NCI-H2227 (cell line): ENCODE data around the gene NPPC.

Source experiments
- DNase-seq: peaks from one replicate; lab custom pipeline; 2025; ENCODE audit not compliant: unreplicated experiment; lab: John Stamatoyannopoulos, UW

The NPPC gene

DNA sequence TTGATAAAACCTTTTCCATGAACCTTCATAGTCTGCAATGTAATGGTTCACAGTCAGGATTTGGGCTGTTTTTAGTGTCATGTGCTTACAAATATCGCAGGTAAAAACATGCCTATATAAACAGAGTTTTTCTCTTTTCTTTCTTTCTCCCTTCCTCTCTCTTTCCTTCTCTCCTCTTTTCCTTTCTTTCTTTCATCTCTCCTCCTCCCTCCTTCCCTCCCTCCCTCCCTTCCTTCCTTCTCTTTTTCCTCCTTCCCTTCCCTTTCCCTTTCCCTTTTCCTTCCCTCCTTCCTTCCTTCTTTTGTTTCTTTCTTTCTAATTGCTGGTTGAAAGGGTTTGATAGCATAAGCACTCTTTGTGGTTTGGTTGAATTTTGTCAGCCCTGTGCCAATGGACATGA lies 9.6 kb upstream of the NPPC start:
- DNase-seq, result no peak

DNA sequence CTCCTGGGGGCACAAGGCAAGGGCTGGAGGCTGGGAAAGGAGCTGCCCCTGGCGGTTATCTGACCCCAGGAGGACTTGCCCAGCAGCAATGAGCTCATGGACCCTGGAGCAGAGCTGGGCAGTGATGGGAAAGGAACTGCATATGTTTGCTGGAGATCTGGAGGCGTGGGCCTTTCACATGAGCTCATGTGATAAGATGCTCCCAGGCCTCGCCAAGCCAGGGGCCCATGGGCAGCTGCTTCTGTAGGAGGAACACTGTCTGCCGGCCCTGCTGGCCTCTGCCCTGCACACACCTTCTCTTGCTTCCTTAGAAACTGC lies 9.0 kb upstream of the NPPC start:
- DNase-seq, result no peak

DNA sequence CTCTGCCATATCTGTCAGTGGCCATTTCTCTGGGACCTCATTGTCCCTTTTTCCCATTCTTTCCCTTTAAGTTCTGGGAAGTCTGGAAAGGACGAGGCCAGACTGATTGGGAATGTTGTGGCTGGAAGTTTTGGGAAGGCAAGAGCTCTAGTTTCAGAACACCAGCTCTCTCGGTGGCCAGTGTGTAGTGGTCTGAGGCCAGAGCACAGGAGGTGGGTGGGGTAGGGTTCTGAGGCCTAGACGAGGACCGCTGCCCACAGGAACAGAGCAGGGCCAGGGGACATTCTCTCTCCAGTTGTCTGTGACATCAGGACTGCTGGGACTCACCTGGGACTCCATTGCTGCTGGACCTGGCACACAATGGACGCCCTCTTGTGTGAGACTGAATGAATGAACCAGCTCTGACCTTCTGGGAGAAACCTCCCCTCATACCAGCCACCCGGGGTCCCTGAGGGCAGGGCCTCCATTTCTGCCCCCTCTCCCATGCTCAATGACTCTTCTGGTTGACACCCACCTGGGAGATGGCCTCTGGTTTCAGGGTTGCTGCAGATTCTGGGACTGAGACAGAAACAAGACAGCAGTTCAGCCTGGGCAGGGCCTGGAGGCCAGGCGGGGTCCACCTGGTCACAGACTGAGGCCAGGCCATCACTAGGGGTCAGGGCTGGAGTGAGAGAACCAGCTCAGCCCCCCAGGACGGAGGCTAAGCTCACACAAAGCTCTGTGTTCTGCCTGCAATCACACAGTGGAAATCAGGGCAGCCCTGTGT lies 8.4 kb upstream of the NPPC start:
- DNase-seq, result no peak

DNA sequence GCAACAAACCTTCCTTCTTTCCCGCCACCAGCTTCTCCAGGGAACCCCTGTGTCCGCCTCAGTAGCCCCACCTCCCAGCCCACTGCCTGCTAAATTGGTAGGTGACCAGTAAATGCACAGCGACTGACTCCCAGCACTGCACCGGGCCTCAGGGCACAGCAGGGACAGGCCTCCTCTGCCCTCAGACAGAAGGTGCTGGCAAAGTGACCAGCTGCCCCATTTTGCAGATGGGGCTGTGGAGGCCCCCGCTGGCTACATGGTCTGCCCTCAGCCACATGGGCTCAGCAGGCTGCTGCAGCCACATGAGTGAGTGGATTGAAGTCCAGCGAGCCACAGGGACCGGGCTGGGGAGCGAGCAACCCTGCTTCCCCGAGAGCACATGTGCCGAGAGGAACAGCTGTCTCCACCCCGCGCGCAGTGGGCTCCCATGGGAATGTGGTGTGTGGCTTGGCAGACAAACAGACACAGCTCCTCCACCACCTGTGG lies 7.8 kb upstream of the NPPC start:
- DNase-seq, result no peak

DNA sequence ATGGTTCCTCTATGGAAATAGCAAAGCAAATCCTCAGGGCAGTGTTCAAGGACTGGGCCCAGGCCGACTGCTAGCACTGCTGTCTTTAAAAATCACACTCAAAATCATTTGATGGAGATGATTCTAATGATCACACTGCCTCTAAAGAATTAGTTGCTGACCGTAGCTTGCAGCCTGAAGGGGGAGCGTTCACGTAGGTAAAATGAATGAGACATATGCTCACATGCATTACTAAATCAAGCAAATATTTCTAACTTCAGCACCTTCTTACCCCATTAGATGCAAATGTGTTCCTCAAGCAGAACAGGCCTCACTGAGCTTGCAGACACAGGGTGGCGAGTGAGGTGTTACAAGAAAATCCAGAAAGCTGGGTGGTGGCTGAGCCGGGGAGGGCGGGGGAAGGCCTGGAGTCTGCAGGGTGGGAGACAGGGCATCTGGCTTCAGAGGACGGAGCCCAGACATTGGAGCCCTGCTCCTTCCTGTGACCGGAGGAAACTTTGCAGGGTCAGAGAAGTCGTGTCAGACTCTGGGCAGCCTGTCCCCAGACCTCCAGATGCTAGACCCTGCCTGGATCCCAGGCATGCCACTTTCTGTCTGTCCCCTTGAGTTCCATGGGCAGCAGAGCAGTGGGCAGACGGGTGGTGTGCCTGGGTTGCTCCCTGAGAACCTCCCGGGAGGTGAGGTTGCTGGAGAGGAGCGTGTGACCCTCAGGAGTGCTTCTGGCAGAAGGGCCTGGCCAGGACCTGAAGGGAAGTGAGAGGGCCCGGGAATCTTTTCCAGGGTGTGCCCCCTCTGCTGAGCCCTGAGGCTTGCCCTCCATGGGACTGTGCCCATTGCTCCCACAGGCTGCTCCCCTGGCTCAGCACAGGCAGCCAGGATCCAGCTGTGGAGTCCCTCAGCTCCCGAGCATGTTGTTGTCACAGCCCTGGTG lies 7.1 kb upstream of the NPPC start:
- DNase-seq, result no peak

DNA sequence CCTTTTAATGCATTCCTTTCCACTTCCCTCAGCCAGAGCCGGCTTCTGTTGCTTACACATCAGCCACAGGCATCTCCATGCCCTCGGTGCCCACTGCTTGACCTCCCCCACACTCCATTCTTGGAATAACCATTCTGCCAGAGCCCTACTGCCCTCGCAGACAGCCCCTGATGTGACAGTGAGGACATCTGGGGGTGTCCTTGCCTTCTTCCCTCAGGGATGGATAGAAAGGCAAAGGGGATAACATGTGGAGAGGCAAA lies 6.4 kb upstream of the NPPC start:
- DNase-seq, result no peak

DNA sequence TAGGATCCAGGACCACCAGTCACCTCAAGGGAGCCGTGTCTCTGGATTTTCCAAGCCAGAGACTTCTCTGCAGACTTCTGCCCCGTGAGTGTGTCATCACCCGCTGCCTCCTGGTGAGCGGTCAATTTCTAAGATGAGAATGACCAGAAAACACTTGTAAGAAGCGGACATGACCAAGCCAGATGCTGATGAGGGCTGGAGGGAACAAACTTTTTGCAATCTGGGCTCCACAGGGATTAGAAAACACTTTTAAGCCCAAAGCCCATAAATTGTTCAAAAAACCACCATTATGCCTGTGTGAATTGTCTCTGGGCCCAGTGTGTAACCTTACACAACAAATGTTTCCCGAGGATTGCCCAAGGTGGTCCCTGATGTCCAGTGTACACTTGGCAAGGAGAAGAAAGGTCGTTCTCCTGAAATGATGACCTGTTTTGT lies 5.3 kb upstream of the NPPC start:
- no peak for DNase-seq

DNA sequence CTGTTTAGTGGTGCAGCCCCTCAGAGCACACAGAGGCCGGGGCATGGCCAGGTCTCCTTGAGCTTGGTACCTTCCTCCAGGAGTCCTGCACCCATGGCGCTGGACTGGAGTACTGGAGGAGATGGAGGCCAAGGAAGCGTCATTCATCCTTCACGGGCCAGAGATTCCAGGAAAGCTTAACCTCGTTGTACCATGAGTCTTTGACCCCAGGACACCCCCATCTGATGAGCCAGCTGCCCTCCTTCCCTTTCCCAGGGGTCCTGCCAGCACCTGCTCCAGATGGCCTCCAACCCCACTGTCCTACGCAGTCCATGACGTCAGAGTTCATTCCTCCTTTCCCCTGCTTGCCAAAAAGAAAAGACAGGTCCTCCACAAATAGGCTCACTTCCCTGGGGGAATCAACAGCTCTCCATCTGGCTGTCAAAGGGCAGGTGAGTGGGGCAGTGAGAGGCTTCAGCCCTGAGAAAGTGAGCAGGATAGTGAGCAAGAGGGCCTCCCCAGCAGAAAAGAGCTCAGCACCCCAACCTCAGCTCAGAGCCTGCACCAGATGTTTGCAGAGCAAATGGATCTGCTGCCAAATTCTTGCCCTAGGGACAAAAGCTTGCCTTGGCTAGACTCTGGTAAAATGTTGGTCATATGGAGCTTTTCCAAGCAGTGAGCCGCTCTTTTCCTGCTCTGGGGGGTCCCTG lies 4.5 kb upstream of the NPPC start:
- no peak for DNase-seq

DNA sequence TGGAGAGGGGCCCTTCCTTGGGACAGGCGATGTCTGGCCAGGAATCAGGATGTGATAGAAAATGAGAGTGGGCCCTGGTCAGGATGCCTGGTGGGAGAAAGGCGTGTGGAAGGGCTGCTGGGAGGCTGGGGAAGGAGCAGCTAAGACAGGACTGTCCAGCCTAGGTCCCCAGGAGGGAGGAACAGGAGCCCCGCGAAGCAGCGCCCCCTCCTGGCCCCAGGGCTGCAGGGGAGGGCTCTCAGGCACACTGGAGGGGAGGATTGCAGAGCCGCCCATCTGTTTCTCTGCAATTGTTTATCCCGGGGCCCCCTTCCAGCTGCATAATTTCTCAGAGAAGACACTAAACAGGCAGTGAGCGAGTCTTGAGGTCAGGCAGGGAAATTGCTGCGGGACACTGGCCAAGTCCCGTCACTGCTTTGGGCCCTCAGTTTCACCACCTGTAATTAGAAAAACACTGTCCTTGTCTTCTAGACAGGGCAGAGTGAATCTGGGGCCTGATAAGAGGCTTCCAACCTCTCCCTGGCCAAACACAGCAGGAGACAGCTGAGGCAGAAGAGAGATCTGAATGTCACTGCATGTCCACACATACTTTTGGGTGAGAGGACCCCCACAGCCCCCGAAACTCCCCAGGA lies 3.9 kb upstream of the NPPC start:
- peak; percentile 39 for DNase-seq

DNA sequence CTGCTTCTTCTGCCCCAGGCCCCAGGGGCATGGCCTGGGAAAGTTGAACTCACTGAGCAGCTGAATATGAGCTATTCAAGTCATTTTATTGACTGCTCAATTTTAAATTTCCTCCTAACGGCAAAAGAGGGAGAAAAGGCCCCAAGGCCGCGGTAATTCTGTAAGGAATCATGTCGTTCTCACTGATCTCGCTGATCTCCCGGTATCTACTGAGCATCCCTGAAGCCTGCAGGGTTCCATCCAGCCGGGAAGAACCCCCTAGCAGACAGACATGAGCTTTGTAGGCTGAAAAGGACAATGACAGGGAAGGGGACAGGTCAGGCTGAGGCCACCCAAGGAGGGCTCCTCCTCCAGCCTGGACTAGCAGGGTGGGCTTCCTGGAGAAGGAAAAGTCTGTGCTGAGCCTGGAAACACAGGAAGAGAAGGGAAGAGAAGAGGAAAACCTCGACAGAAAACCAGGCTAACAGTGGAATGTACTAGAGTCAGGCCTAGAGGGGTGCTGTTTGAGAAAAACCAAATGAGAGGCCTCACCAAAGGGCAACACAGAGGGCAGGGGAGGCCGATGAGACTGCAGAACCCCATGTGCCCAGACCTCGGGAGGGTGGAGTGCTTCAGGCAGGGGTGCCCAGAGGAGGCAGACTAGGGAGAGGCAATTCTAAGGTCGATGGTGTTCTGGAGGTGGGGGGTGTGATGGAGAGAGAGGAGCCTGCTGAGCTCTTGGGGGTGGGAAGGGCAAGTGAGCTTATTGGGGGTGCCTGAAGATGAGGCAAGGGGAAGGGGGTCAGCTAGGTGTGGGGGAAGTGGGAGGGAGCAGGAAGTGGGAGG lies 2.9 kb upstream of the NPPC start:
- no peak for DNase-seq

DNA sequence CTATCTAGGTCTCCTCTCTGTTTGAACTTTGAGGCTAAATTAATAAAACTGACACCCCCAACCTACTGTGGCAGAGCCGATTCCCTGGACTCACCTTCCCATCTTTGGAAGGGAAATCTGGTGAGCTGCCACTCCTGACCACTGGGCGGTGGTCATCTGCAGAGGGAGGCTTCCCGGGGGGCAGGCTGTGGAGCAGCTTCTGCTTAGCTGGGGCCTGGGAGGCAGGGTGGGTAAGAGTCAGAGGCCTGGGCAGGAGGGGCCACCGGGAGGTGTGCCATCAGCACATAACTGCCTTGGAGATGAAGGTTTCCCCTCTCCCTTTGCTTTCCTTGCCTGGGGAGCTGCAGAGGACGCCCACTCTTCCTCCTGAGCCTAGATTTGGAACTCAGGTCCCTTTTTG lies 2.3 kb upstream of the NPPC start:
- peak; percentile 12 for DNase-seq

DNA sequence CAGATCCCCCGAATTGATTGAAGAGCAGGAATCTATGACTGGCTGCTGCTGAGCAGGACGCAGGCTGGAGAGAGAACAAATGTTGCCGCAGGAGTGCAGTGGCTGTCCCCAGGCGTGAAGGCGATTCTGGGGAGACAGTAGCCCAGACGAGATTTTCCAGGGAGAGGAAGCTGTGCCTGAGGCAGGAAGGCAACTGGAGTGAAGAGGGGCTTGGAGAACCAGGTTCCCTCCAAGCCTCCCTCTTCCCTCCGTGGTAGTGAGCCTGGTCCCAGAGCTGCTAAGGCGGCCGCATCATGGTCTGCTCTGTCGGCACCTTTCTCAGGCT lies 1.3 kb upstream of the NPPC start:
- DNase-seq, result no peak

DNA sequence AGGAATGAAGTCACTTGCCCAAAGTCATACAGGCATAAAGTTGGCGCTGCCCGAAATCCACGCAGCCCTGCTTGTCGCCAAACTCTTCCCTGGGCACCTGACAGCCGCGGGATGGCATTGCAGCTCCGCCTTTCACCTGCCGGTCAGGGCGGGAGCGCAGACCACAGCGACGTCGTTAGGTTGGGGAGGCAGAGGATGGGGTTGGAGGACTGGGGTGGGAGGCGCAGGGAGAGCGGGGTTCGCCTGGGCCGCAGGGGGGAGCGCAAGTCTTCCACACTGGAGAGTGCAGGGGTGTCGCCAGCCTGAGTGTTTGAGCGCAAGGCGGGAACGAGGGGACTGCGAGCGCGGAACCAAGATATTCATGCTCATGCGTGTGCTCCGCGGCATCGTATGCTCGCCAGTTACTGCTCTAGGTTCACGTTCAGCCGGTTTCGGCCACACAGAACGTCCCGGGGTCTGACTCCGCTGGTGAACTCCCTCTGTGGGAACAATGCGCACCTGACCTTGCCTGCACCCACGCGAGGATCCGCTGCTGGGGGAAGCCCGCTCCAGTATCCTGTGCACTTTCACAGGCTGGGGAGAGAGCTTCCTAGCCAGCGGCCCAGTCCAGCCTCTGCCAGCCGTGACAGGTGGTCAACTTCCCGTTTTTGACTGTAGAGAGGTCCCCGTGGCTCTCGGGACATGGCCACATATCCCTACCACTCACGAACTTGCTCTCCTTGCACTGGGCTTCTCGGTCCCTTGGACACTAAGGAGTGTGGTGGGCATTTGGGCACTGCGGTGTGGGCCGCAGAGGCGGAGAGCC lies 767 bp upstream of the NPPC start:
- DNase-seq, result peak; percentile 52

DNA sequence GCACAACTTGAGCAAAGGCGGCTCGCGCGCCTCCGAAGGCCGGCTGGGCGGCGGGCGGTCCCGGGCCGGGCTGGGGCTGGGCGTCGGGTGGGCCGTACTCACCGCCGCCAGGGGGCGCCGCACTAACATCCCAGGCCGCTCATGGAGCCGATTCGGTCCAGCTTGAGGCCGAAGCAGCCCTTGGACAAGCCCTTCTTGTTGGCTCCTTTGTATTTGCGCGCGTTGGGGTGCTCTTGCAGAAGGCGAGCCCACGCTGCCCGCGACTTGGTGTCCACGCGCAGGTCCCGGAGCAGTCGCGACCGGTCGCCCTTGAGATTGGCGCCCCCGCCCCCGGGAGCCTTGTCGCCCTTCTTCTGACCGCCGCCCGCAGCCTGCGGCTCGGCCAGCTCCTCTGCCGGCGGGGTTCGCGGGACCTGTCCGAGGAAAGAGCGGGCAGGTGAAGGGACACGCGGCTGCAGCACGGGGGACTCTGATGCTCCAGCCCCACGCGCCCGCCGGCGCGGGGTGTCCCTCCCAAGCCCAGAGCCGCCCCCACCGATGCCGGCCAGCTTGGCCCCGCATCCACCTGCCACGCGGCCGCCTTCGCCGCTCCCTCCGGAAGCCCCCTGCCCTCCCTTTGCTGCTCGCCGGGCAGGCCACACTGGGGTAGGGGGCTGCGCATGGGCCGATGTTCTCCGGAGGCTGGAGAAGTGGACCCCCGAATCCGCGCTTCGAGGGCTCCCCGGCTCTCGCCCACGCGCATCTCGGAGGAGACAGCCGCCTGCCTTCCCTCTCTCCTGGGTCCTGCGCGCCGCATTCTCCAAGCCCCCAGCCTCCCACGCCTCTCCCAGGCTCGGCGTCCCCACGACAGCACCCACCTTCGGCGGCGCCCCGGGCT lies 655 bp downstream of the NPPC start:
- DNase-seq, result peak; percentile 89

DNA sequence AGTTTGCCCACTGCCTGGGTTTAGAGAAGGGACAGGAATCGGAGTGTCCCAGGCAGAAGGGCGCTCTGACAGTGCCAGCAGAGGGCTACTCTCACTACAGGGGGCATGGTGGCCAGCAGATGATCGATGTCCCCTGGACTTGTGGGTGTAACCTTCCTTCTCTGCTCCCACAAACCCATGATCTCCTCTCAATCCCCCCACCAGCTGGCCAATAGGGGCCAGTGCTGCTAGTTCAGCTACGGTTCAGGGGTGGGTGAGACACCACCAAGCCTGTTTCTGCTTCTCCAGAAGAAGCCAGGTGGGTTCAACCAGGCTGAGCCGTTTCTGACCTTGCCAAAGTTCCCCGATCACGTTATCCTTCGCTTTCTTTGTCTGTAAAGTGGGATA lies 1.3 kb downstream of the NPPC start:
- no peak for DNase-seq

DNA sequence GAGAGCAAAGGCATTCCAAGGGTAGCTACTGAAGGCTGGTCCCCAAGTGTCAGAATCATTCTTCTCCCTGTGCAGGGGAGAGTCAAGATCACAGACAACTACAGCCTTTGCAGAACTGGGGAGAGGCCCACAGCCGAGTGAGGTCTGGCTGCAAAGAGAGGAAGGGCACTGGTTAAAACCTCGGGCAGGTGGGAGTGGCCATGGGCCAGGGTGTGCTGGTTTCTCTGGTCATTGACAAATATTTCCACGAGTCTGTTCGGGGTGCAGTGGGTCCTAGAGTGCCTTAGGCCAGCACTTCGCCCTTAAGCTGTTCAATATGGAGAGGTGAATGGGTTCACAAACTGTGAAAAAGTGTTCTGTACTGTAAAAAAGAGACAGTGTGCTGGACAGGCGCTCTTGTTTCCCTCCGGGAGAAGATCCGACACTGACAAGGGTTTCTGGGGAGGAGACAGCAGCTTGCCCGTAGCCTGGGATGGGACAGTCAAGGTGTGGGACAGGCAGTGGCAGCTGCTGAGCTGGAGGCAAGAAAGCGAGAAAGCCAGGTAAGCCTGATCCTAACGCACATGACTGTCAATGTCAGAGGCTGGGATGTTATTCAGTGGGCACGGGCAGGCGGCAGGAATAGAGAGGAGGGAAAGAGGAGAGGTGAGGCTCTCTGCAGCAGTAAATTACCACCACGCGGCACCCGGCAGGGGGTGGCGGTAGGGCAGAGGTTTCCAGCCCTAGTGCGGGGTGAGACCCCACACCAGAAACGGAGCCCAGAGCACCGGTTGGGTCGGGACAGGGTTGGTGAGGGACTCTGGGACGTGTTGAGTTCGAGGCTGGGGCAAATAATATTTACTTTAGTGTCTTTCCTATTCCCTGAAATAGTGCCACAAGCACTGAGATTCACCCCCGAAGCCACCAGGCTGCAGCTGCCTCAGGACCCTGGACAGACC lies 2.0 kb downstream of the NPPC start:
- peak; percentile 26 for DNase-seq

DNA sequence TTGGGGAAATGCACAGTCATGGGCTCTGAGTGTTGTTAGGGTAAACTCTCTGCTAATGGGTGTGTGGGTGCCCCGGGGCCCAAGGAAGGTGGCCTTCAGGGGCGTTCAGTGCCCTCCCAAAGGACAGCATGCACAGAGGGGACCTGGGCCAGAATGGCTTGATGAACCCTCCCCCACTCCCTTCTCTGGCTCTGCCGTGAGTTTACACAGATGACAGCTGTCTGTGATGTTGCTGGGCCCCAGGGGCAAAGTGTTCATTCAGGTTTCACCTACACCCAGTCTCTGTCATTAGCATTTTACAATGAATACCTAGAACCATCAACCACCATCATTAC lies 3.2 kb downstream of the NPPC start:
- no peak for DNase-seq
